Large intestine (tissue), 12 donors: ENCODE measurements around the gene RBP7. TPM values are rescaled to one million over a fixed set of nuclear protein-coding genes. Genes with fewer than 3 reads are reported as not detected.

ENCODE experiments used
- DNase-seq, 2 donors: peaks; one replicate each; pipeline versions ENCODE4 v3.0.0 to v3.0.0-alpha.2; 2013
- H3K27ac ChIP-seq: one replicate; pipeline ENCODE4 v1.5.1; 2013; ENCODE audit warnings: low read length
- H3K27me3 ChIP-seq: 2 replicates; pipeline ENCODE4 v1.6.1; 2013; ENCODE audit warnings: low read length; ENCODE audit not compliant: control insufficient read depth, insufficient read depth
- H3K36me3 ChIP-seq: 2 replicates; pipeline ENCODE4 v1.6.1; 2013; ENCODE audit warnings: low read length; ENCODE audit not compliant: control insufficient read depth, insufficient read depth
- H3K4me1 ChIP-seq: one replicate; pipeline ENCODE4 v1.6.1; 2013; ENCODE audit warnings: low read length; ENCODE audit not compliant: control insufficient read depth, insufficient read depth
- H3K4me3 ChIP-seq: one replicate; pipeline ENCODE4 v1.5.1; 2013; ENCODE audit warnings: low read length
- H3K9me3 ChIP-seq: one replicate; pipeline ENCODE4 v1.6.1; 2013; ENCODE audit warnings: mild to moderate bottlenecking, low read depth, low read length, moderate library complexity; ENCODE audit not compliant: control insufficient read depth
- WGBS: methylation state at CpG from one replicate; pipeline ENCODE4 v1.1.5; 2013; ENCODE audit warnings: low lambda C conversion rate; ENCODE audit not compliant: insufficient coverage; 5-methylcytosine and 5-hydroxymethylcytosine counted together
- long read RNA-seq, 11 donors: transcript quantifications; one replicate each; lab custom pipeline, GENCODE V29; 2026
- polyA plus RNA-seq: library from polyadenylated mRNA; unstranded; fragments of 120-200 nt; gene quantifications from one replicate; pipeline ENCODE4 v1.2.1, GENCODE V29; 2013

Gene RBP7
- 3.3 TPM for polyA plus RNA-seq
- long read RNA-seq, donor 1, partial matches to known transcripts, result 0 of 4 reads
- long read RNA-seq, donor 1, other reads (novel, unspliced or antisense), result 0 of 4 reads
- long read RNA-seq, donor 2, partial matches to known transcripts, result 0 of 1 reads
- long read RNA-seq, donor 2, other reads (novel, unspliced or antisense), result 0 of 1 reads
- long read RNA-seq, donor 3, result 0 reads
- long read RNA-seq, donor 4, result 0 reads
- long read RNA-seq, donor 5, result 0 reads
- long read RNA-seq, donor 6, partial matches to known transcripts, result 0 of 1 reads
- long read RNA-seq, donor 6, other reads (novel, unspliced or antisense), result 0 of 1 reads
- long read RNA-seq, donor 7, partial matches to known transcripts, result 0 of 1 reads
- long read RNA-seq, donor 7, other reads (novel, unspliced or antisense), result 0 of 1 reads
- long read RNA-seq, donor 8, partial matches to known transcripts, result 0 of 2 reads
- long read RNA-seq, donor 8, other reads (novel, unspliced or antisense), result 0 of 2 reads
- long read RNA-seq, donor 9, result 0 reads
- long read RNA-seq, donor 10, partial matches to known transcripts, result 0 of 1 reads
- long read RNA-seq, donor 10, other reads (novel, unspliced or antisense), result 0 of 1 reads
- long read RNA-seq, donor 11, partial matches to known transcripts, result 0 of 2 reads
- long read RNA-seq, donor 11, other reads (novel, unspliced or antisense), result 0 of 2 reads

GRCh38 chr1:9996624-9997582, at the start of gene RBP7:
TSS of gene RBP7 (plus strand) at chr1:9997228. CDS start at chr1:9997259, 31 bp downstream.
- DNase-seq, result peak; percentile 8 to 36
- peak within 1 kb of the TSS; percentile 32 for H3K4me3 ChIP-seq
- H3K36me3 ChIP-seq, result no peaks in the 10 kb centered on the region
- H3K27me3 ChIP-seq, result peaks cover 38% of the 10 kb centered on the region
- H3K9me3 ChIP-seq, result no peaks in the 10 kb centered on the region
- no peak within 1 kb of the TSS for H3K27ac ChIP-seq
- no peaks in the 10 kb centered on the region for H3K4me1 ChIP-seq
- no CpG with 5 or more reads among the region's 71 CpGs for WGBS

- WGBS, result 100% methylated on average over 2 of the region's 8 CpGs
- H3K4me3 ChIP-seq, result no peak overlapping the region
- H3K36me3 ChIP-seq, result peaks cover 4% of the 10 kb centered on the region
- no peak for DNase-seq
- no peak overlapping the region for H3K27ac ChIP-seq
- no peaks in the 10 kb centered on the region for H3K4me1 ChIP-seq
- no peaks in the 10 kb centered on the region for H3K27me3 ChIP-seq
- H3K9me3 ChIP-seq, result no peaks in the 10 kb centered on the region
Observed at GRCh38 chr1:9957726-9958125, 39.3 kb upstream of the RBP7 start.

- no peaks in the 10 kb centered on the region for H3K27me3 ChIP-seq
- no peaks in the 10 kb centered on the region for H3K9me3 ChIP-seq
- H3K4me1 ChIP-seq, result no peaks in the 10 kb centered on the region
- H3K4me3 ChIP-seq, result no peak overlapping the region
- DNase-seq, result no peak
- no peak overlapping the region for H3K27ac ChIP-seq
- peaks cover 6% of the 10 kb centered on the region for H3K36me3 ChIP-seq
- WGBS, result no CpG with 5 or more reads among the region's 4 CpGs
Observed at GRCh38 chr1:9960011-9960410, 37.0 kb upstream of the RBP7 start.

GRCh38 chr1:9960706-9961562, 36.1 kb upstream of the RBP7 start:
- H3K27me3 ChIP-seq, result no peaks in the 10 kb centered on the region
- no peak for DNase-seq
- no peaks in the 10 kb centered on the region for H3K4me1 ChIP-seq
- WGBS, result no CpG with 5 or more reads among the region's 12 CpGs
- no peaks in the 10 kb centered on the region for H3K9me3 ChIP-seq
- peaks cover 6% of the 10 kb centered on the region for H3K36me3 ChIP-seq
- H3K4me3 ChIP-seq, result no peak overlapping the region
- H3K27ac ChIP-seq, result no peak overlapping the region

- Histone ChIP-seq H3K9me3 (no peaks in the 10 kb centered on the region), H3K36me3 (peaks cover 20% of the 10 kb centered on the region), H3K4me3 (no peak overlapping the region), H3K4me1 (no peaks in the 10 kb centered on the region), H3K27ac (no peak overlapping the region), H3K27me3 (no peaks in the 10 kb centered on the region)
- DNase-seq, result no peak
- no CpG with 5 or more reads among the region's 5 CpGs for WGBS
Observed at GRCh38 chr1:9984253-9984652, 12.8 kb upstream of the RBP7 start.

- no peak overlapping the region for H3K27ac ChIP-seq
- H3K9me3 ChIP-seq, result no peaks in the 10 kb centered on the region
- no peak for DNase-seq
- H3K36me3 ChIP-seq, result peaks cover 19% of the 10 kb centered on the region
- no peak overlapping the region for H3K4me3 ChIP-seq
- WGBS, result 72% methylated on average over 2 of the region's 6 CpGs
- H3K4me1 ChIP-seq, result no peaks in the 10 kb centered on the region
- H3K27me3 ChIP-seq, result no peaks in the 10 kb centered on the region
Observed at GRCh38 chr1:9985001-9985400, 12.0 kb upstream of the RBP7 start.

- DNase-seq, result no peak
- Histone ChIP-seq H3K27ac (no peak overlapping the region), H3K36me3 (no peaks in the 10 kb centered on the region), H3K4me1 (no peaks in the 10 kb centered on the region), H3K9me3 (no peaks in the 10 kb centered on the region), H3K4me3 (no peak overlapping the region), H3K27me3 (no peaks in the 10 kb centered on the region)
- no CpG with 5 or more reads among the region's 5 CpGs for WGBS
Observed at GRCh38 chr1:9989773-9990172, 7.3 kb upstream of the RBP7 start.

GRCh38 chr1:9990944-9991343, 6.1 kb upstream of the RBP7 start:
- Histone ChIP-seq H3K4me3 (no peak overlapping the region), H3K27me3 (peaks cover 10% of the 10 kb centered on the region), H3K4me1 (no peaks in the 10 kb centered on the region), H3K9me3 (no peaks in the 10 kb centered on the region), H3K27ac (no peak overlapping the region), H3K36me3 (no peaks in the 10 kb centered on the region)
- WGBS, result 63% methylated on average over 1 of the region's 2 CpGs
- DNase-seq, result no peak

- H3K27me3 ChIP-seq, result peaks cover 26% of the 10 kb centered on the region
- H3K4me1 ChIP-seq, result no peaks in the 10 kb centered on the region
- no peak overlapping the region for H3K27ac ChIP-seq
- H3K4me3 ChIP-seq, result no peak overlapping the region
- H3K9me3 ChIP-seq, result no peaks in the 10 kb centered on the region
- no peaks in the 10 kb centered on the region for H3K36me3 ChIP-seq
- WGBS, result no CpG with 5 or more reads among the region's 5 CpGs
- no peak for DNase-seq
Observed at GRCh38 chr1:9992910-9993309, 4.1 kb upstream of the RBP7 start.
